CD4-positive, alpha-beta T cell (primary cell): ENCODE results near the gene CERKL. TPM values are rescaled to one million over a fixed set of nuclear protein-coding genes. Genes with fewer than 3 reads are reported as not detected.

Experiments
- ATAC-seq: fragments of 200-7000 bp; cut with Tn5 transposase; one replicate; pipeline ENCODE4 v1.10.0; 2022; ENCODE audit warnings: mild to moderate bottlenecking; ENCODE audit not compliant: poor library complexity
- CTCF ChIA-PET: fragments of 350-600 bp; sonication (Branson Sonifier 250); formaldehyde crosslinking; loops from one replicate; lab custom pipeline; 2021; ENCODE audit warnings: antibody characterized with exemption, inconsistent platforms; lab: Charles Lee
- POLR2A ChIA-PET: fragments of 350-600 bp; sonication (Branson Sonifier 250); formaldehyde crosslinking; loops from one replicate; lab custom pipeline; 2021; ENCODE audit warnings: antibody characterized with exemption, inconsistent platforms; lab: Charles Lee
- DNase-seq, 14 experiments: peaks; one replicate each; pipeline ENCODE4 v3.0.0-alpha.2; 2013 to 2020; ENCODE audit warnings: mixed read lengths in 2 of 14
- H3K27ac ChIP-seq, 2 donors: one replicate each; pipeline versions ENCODE4 v1.5.1 to v1.7.0; 2013; ENCODE audit warnings: low read length in 2 of 2, low read depth in 1 of 2, mild to moderate bottlenecking in 1 of 2
- H3K27me3 ChIP-seq, 2 experiments: 1 replicate in 1 of 2; 2 replicates in 1 of 2; pipeline versions ENCODE4 v1.6.1 to v1.7.0; 2013; ENCODE audit warnings: low read length in 2 of 2, control low read depth in 1 of 2, mild to moderate bottlenecking in 1 of 2, moderate library complexity in 1 of 2; ENCODE audit not compliant: insufficient read depth in 2 of 2, control insufficient read depth in 1 of 2
- H3K36me3 ChIP-seq: one replicate; pipeline ENCODE4 v1.6.1; 2013; ENCODE audit warnings: low read length, control low read depth; ENCODE audit not compliant: insufficient read depth
- H3K4me1 ChIP-seq: one replicate; pipeline ENCODE4 v1.6.1; 2013; ENCODE audit warnings: low read length, control low read depth; ENCODE audit not compliant: insufficient read depth
- H3K4me3 ChIP-seq: one replicate; pipeline ENCODE4 v1.5.1; 2013; ENCODE audit warnings: mild to moderate bottlenecking, low read length, moderate library complexity
- H3K9me3 ChIP-seq, 2 experiments: 1 replicate in 1 of 2; 2 replicates in 1 of 2; pipeline versions ENCODE4 v1.6.1 to v1.7.0; 2013; ENCODE audit warnings: low read length in 2 of 2, mild to moderate bottlenecking in 2 of 2, control low read depth in 1 of 2, moderate library complexity in 1 of 2; ENCODE audit not compliant: control insufficient read depth in 1 of 2, insufficient read depth in 1 of 2
- H3K27ac Mint-ChIP-seq: one replicate; pipeline ENCODE4 v1.8.0; 2020; ENCODE audit warnings: mixed read lengths
- H3K27me3 Mint-ChIP-seq: one replicate; pipeline ENCODE4 v1.8.0; 2021; ENCODE audit warnings: mixed read lengths
- H3K36me3 Mint-ChIP-seq: one replicate; pipeline ENCODE4 v1.8.0; 2021; ENCODE audit warnings: low read depth, mixed read lengths
- H3K4me1 Mint-ChIP-seq: one replicate; pipeline ENCODE4 v1.8.0; 2021; ENCODE audit warnings: low read depth, mixed read lengths
- H3K4me3 Mint-ChIP-seq: one replicate; pipeline ENCODE4 v1.8.0; 2020; ENCODE audit warnings: mild to moderate bottlenecking, mixed read lengths
- H3K9me3 Mint-ChIP-seq: one replicate; pipeline ENCODE4 v1.8.0; 2020; ENCODE audit warnings: mixed read lengths
- CTCF ChIP-seq: fragments of 200-600 bp; IDR thresholded peaks from one replicate; pipeline ENCODE4 v1.8.0; 2022; ENCODE audit warnings: antibody characterized with exemption, mild to moderate bottlenecking
- intact Hi-C, 2 experiments: fragments of 100-400 bp; cut with DNase I in 1 of 2; cut with micrococcal nuclease in 1 of 2; formaldehyde crosslinking; loops; one replicate each; pipeline versions ENCODE4 v1.15.1 to v1.9.0; 2023 to 2025; cut with DNase I, micrococcal nuclease
- total RNA-seq, 174 experiments: library from RNA in 2 of 174; stranded (reverse) in 2 of 174; gene quantifications; one replicate each; pipeline ENCODE4 v1.2.3 and lab custom pipeline; 2021 to 2026

The CERKL gene
- total RNA-seq, 2 experiments from 2014 or later = not detected

- Histone ChIP-seq H3K27me3 (peaks cover 8 to 18% of the 10 kb centered on the region in 2 experiments), H3K9me3 (no peaks in the 10 kb centered on the region), H3K4me3 (no peak overlapping the region), H3K4me1 (no peaks in the 10 kb centered on the region), H3K36me3 (no peaks in the 10 kb centered on the region), H3K27ac (no peak overlapping the region)
- peaks cover 40% of the 10 kb centered on the region for H3K27me3 Mint-ChIP-seq
- no peaks in the 10 kb centered on the region for H3K4me1 Mint-ChIP-seq
- H3K36me3 Mint-ChIP-seq = no peaks in the 10 kb centered on the region
- DNase-seq (no peak), ATAC-seq (no peak)
- no peak for TF ChIP-seq CTCF
- H3K27ac Mint-ChIP-seq = no peak overlapping the region
- ChIA-PET CTCF (interaction anchor here (0.6 to 0.9 kb wide), 2 partner anchors 35 to 1271 kb away, joined by 3 read pairs; no protein-coding TSS in a partner anchor), POLR2A (no interaction called here)
- H3K9me3 Mint-ChIP-seq = no peaks in the 10 kb centered on the region
- no peak overlapping the region for H3K4me3 Mint-ChIP-seq
- intact Hi-C loops = no loop called here
Observed at GRCh38 chr2:181690860-181691259, 34.0 kb upstream of the CERKL start.

GRCh38 chr2:181686576-181687185, 29.8 kb upstream of the CERKL start:
- Histone ChIP-seq H3K36me3 (no peaks in the 10 kb centered on the region), H3K4me1 (peaks cover 33% of the 10 kb centered on the region), H3K4me3 (no peak overlapping the region), H3K27me3 (peaks cover 45 to 60% of the 10 kb centered on the region in 2 experiments), H3K9me3 (peaks cover 0 to 31% of the 10 kb centered on the region in 2 experiments), H3K27ac (no peak overlapping the region)
- no peaks in the 10 kb centered on the region for H3K9me3 Mint-ChIP-seq
- no peaks in the 10 kb centered on the region for H3K36me3 Mint-ChIP-seq
- H3K4me1 Mint-ChIP-seq = peaks cover 32% of the 10 kb centered on the region
- ATAC-seq = no peak
- intact Hi-C loops = no loop called here
- ChIA-PET POLR2A (no interaction called here), CTCF (no interaction called here)
- H3K27ac Mint-ChIP-seq = no peak overlapping the region
- no peak overlapping the region for H3K4me3 Mint-ChIP-seq
- H3K27me3 Mint-ChIP-seq = peaks cover 77% of the 10 kb centered on the region
- no peak for DNase-seq
- TF ChIP-seq CTCF = no peak

- DNase-seq (peak in 1 of 14 experiments; percentile 2), ATAC-seq (no peak)
- Histone ChIP-seq H3K36me3 (no peaks in the 10 kb centered on the region), H3K27ac (no peak overlapping the region), H3K27me3 (peaks cover 59 to 75% of the 10 kb centered on the region in 2 experiments), H3K4me1 (peaks cover 47% of the 10 kb centered on the region), H3K4me3 (no peak overlapping the region), H3K9me3 (peaks cover 0 to 39% of the 10 kb centered on the region in 2 experiments)
- Mint-ChIP-seq H3K4me1 (peaks cover 43% of the 10 kb centered on the region), H3K27ac (no peak overlapping the region), H3K9me3 (no peaks in the 10 kb centered on the region), H3K4me3 (no peak overlapping the region), H3K27me3 (peaks cover 91% of the 10 kb centered on the region), H3K36me3 (no peaks in the 10 kb centered on the region)
- ChIA-PET CTCF (interaction anchor here (0.6 kb wide), 1 partner anchor 1052 kb away, joined by 3 read pairs; no protein-coding TSS in a partner anchor), POLR2A (interaction anchor here (0.8 kb wide), 1 partner anchor 16 kb away, joined by 5 read pairs; no protein-coding TSS in a partner anchor)
- intact Hi-C loops = no loop called here
- TF ChIP-seq CTCF = no peak
Observed at GRCh38 chr2:181685150-181685688, 28.3 kb upstream of the CERKL start.
